Parathyroid adenoma (tissue), 2 donors: Measurements from ENCODE around the gene NRP2.

Source experiments
- H2AFZ ChIP-seq: fragments of 300-600 bp; sonication (generic); one replicate; pipeline ENCODE4 v1.7.0; 2017; ENCODE audit warnings: antibody characterized with exemption, mild to moderate bottlenecking
- H3K27ac ChIP-seq: fragments of 300-600 bp; sonication (generic); one replicate; pipeline ENCODE4 v1.7.0; 2017
- H3K27me3 ChIP-seq: fragments of 300-600 bp; sonication (generic); one replicate; pipeline ENCODE4 v1.7.0; 2017; ENCODE audit warnings: low read length; ENCODE audit not compliant: control insufficient read depth, insufficient read depth
- H3K36me3 ChIP-seq: fragments of 300-600 bp; sonication (generic); one replicate; pipeline ENCODE4 v1.7.0; 2017; ENCODE audit warnings: low read length; ENCODE audit not compliant: control insufficient read depth, insufficient read depth
- H3K4me1 ChIP-seq: fragments of 300-600 bp; sonication (generic); one replicate; pipeline ENCODE4 v1.7.0; 2017; ENCODE audit warnings: control low read depth
- H3K4me2 ChIP-seq: fragments of 300-600 bp; sonication (generic); one replicate; pipeline ENCODE4 v1.7.0; 2017; ENCODE audit warnings: low read length
- H3K4me3 ChIP-seq: fragments of 300-600 bp; sonication (generic); one replicate; pipeline ENCODE4 v1.7.0; 2017; ENCODE audit warnings: low read depth, low read length
- H3K79me2 ChIP-seq: fragments of 300-600 bp; sonication (generic); one replicate; pipeline ENCODE4 v1.7.0; 2017; ENCODE audit warnings: control low read depth
- H3K9ac ChIP-seq: fragments of 300-600 bp; sonication (generic); one replicate; pipeline ENCODE4 v1.7.0; 2017; ENCODE audit warnings: mild to moderate bottlenecking
- H3K9me3 ChIP-seq: fragments of 300-600 bp; sonication (generic); one replicate; pipeline ENCODE4 v1.7.0; 2017; ENCODE audit warnings: low read length; ENCODE audit not compliant: control insufficient read depth
- TF ChIP-seq, protein P1 (sequence below): fragments of 300-600 bp; sonication (generic); IDR thresholded peaks from one replicate; pipeline ENCODE4 v1.7.0; 2017; ENCODE audit warnings: antibody characterized with exemption, mild to moderate bottlenecking
- donor health status: primary hyperparathyroidism.

The NRP2 gene

GRCh38 chr2:205680903-205681302 is 1.4 kb upstream of the NRP2 start:
- Histone ChIP-seq H3K9me3 (no peaks in the 10 kb centered on the region), H3K4me1 (peaks cover 2% of the 10 kb centered on the region), H3K36me3 (no peaks in the 10 kb centered on the region), H3K4me2 (no peak overlapping the region), H3K9ac (no peak overlapping the region), H3K27ac (no peak overlapping the region), H2AFZ (no peak overlapping the region), H3K4me3 (no peak overlapping the region), H3K79me2 (no peaks in the 10 kb centered on the region), H3K27me3 (peaks cover 2% of the 10 kb centered on the region)
- TF ChIP-seq, protein P1, sequence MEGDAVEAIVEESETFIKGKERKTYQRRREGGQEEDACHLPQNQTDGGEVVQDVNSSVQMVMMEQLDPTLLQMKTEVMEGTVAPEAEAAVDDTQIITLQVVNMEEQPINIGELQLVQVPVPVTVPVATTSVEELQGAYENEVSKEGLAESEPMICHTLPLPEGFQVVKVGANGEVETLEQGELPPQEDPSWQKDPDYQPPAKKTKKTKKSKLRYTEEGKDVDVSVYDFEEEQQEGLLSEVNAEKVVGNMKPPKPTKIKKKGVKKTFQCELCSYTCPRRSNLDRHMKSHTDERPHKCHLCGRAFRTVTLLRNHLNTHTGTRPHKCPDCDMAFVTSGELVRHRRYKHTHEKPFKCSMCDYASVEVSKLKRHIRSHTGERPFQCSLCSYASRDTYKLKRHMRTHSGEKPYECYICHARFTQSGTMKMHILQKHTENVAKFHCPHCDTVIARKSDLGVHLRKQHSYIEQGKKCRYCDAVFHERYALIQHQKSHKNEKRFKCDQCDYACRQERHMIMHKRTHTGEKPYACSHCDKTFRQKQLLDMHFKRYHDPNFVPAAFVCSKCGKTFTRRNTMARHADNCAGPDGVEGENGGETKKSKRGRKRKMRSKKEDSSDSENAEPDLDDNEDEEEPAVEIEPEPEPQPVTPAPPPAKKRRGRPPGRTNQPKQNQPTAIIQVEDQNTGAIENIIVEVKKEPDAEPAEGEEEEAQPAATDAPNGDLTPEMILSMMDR: no peak

- H3K36me3 ChIP-seq: no peaks in the 10 kb centered on the region
- H3K27me3 ChIP-seq: peaks cover 2% of the 10 kb centered on the region
- peak overlapping the region; percentile 77 for H3K4me2 ChIP-seq
- no peaks in the 10 kb centered on the region for H3K9me3 ChIP-seq
- peak overlapping the region; percentile 91 for H2AFZ ChIP-seq
- peak overlapping the region; percentile 33 for H3K27ac ChIP-seq
- H3K4me1 ChIP-seq: peaks cover 7% of the 10 kb centered on the region
- peak overlapping the region; percentile 61 for H3K4me3 ChIP-seq
- no peak overlapping the region for H3K9ac ChIP-seq
- TF ChIP-seq, protein P1: no peak
- no peaks in the 10 kb centered on the region for H3K79me2 ChIP-seq
These were observed 681 bp upstream of the NRP2 start for GRCh38 chr2:205681401-205682238.

- Histone ChIP-seq H3K4me3 (peak overlapping the region; percentile 61), H3K27ac (peak overlapping the region; percentile 33), H3K4me1 (peaks cover 7% of the 10 kb centered on the region), H3K36me3 (no peaks in the 10 kb centered on the region), H2AFZ (peak overlapping the region; percentile 91), H3K9ac (no peak overlapping the region), H3K4me2 (peak overlapping the region; percentile 77), H3K79me2 (no peaks in the 10 kb centered on the region), H3K27me3 (peaks cover 2% of the 10 kb centered on the region), H3K9me3 (no peaks in the 10 kb centered on the region)
- TF ChIP-seq, protein P1: no peak
These were observed 735 bp downstream of the NRP2 start for GRCh38 chr2:205682971-205683501.

GRCh38 chr2:205683502-205684367 is 1.4 kb downstream of the NRP2 start:
- Histone ChIP-seq H2AFZ (no peak overlapping the region), H3K4me1 (peaks cover 7% of the 10 kb centered on the region), H3K4me3 (peak overlapping the region; percentile 61), H3K4me2 (peak overlapping the region; percentile 77), H3K9me3 (no peaks in the 10 kb centered on the region), H3K27ac (no peak overlapping the region), H3K36me3 (no peaks in the 10 kb centered on the region), H3K27me3 (peaks cover 2% of the 10 kb centered on the region), H3K79me2 (no peaks in the 10 kb centered on the region), H3K9ac (no peak overlapping the region)
- TF ChIP-seq, protein P1: no peak
